HUES64 (cell line): Measurements from ENCODE around the gene DPP10.

Source experiments
- H3K27ac ChIP-seq: 2 replicates; pipeline ENCODE4 v1.7.0; 2013; ENCODE audit warnings: low read depth, low read length, inconsistent platforms
- H3K27me3 ChIP-seq: 2 replicates; pipeline ENCODE4 v1.6.1; 2013; ENCODE audit warnings: mild to moderate bottlenecking, low read length; ENCODE audit not compliant: insufficient read depth
- H3K36me3 ChIP-seq: 2 replicates; pipeline ENCODE4 v1.6.1; 2013; ENCODE audit warnings: mild to moderate bottlenecking, low read length; ENCODE audit not compliant: insufficient read depth
- H3K4me1 ChIP-seq: 2 replicates; pipeline ENCODE4 v1.6.1; 2013; ENCODE audit warnings: mild to moderate bottlenecking, low read length, moderate library complexity; ENCODE audit not compliant: insufficient read depth
- H3K4me3 ChIP-seq: 2 replicates; pipeline ENCODE4 v1.5.1; 2013; ENCODE audit warnings: mild to moderate bottlenecking, low read length, moderate library complexity
- H3K9ac ChIP-seq: 2 replicates; pipeline ENCODE4 v1.6.1; 2013; ENCODE audit warnings: mild to moderate bottlenecking, low read depth, low read length
- H3K9me3 ChIP-seq: 2 replicates; pipeline ENCODE4 v1.6.1; 2013; ENCODE audit warnings: low read depth, low read length; ENCODE audit not compliant: insufficient read depth
- WGBS: fragments of 150-250, 120-280 bp; methylation state at CpG from one replicate; pipeline ENCODE4 v1.1.7; 2013; ENCODE audit warnings: missing lambda C conversion rate; 5-methylcytosine and 5-hydroxymethylcytosine counted together

Gene DPP10

DNA sequence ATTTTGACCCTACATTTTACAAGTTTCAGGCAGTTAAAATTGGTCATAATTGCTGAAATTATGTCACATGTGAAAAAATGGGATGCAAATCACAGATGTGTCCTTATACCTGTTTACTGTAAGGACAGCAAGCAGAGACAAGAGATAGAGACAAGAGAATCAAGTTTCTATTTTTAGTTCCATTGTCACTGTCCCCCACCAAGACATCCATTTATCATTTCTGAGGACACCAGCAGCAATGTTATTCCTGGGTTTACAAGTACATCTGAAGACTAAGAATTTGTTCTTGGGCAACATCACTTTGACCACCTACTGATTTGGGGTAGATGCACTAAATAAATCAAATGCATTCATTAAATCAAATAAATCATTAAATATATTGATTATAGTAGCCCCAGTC, 1111.7 kb downstream of the DPP10 start:
- H3K9ac ChIP-seq, result no peak overlapping the region
- H3K27ac ChIP-seq, result no peak overlapping the region
- H3K9me3 ChIP-seq, result no peaks in the 10 kb centered on the region
- H3K36me3 ChIP-seq, result no peaks in the 10 kb centered on the region
- peaks cover 11% of the 10 kb centered on the region for H3K4me1 ChIP-seq
- no peak overlapping the region for H3K4me3 ChIP-seq
- H3K27me3 ChIP-seq, result no peaks in the 10 kb centered on the region

DNA sequence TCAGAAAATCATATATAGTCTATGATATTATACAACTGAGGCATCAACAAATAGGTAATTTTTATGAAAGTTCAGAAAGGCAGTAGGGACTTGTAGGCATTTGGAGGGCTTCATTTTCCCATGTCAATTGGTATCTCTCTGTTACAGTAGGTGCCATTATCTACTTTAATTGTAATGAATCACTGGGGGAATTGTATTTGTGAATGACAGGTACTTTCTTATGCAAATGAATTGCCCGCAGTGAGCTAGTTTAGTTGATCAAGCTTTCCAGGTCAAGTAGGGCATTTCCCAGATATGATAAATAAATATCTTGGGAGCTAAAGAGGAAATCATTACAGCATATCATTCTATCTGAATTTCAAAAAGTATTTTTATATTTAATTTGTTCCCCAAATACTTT, 1116.3 kb downstream of the DPP10 start:
- Histone ChIP-seq H3K36me3 (no peaks in the 10 kb centered on the region), H3K9me3 (no peaks in the 10 kb centered on the region), H3K4me1 (peaks cover 22% of the 10 kb centered on the region), H3K4me3 (no peak overlapping the region), H3K9ac (no peak overlapping the region), H3K27ac (no peak overlapping the region), H3K27me3 (no peaks in the 10 kb centered on the region)
- 8% methylated on average over 1 of the region's 1 CpG for WGBS

DNA sequence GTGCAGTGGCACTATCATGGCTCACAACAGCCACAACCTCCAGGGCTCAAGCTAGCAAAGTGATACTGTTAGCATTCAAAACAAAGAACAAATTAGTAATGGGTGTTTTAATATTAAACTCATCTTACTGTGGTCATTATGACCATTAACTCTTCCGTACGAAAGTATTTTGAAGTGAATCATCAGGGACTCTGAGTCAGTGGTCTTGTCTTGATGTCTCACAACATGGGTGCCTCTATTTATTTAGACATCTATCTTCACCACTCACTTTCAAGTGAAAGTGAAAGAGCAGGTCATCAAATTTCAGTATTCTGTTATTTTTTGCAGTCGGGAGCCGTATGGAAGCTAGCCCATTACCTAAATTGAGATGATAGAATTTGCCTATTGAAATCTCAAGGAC, 1118.2 kb downstream of the DPP10 start:
- WGBS, result 98% methylated on average over 4 of the region's 4 CpGs

DNA sequence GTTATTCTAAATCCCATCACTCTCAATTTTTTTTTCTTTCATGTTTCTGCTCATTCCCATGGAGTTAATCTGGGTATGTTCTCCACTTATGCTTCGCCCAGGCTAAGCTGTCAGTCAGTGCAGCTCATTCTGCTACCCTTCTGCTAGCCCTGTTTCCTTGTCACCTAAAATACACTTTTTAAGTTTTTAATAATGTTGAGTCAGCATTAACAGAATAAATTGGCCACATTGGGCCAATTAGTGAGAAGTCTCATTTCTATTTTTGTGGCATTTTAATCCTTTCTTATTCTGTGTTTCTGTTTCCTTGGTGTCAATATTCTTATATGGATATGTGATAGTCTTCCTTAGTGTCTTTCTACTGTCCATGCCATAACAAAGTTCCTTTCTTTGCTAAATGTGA, 1126.2 kb downstream of the DPP10 start:
- 96% methylated on average over 1 of the region's 1 CpG for WGBS
- no peaks in the 10 kb centered on the region for H3K36me3 ChIP-seq
- H3K4me1 ChIP-seq, result no peaks in the 10 kb centered on the region
- H3K9me3 ChIP-seq, result no peaks in the 10 kb centered on the region
- no peak overlapping the region for H3K27ac ChIP-seq
- no peak overlapping the region for H3K4me3 ChIP-seq
- no peak overlapping the region for H3K9ac ChIP-seq
- H3K27me3 ChIP-seq, result no peaks in the 10 kb centered on the region

More for the DNA sequence above, 1118.2 kb downstream of the DPP10 start:
- H3K27ac ChIP-seq, result no peak overlapping the region
- H3K27me3 ChIP-seq, result no peaks in the 10 kb centered on the region
- H3K36me3 ChIP-seq, result no peaks in the 10 kb centered on the region
- no peak overlapping the region for H3K9ac ChIP-seq
- H3K9me3 ChIP-seq, result no peaks in the 10 kb centered on the region
- H3K4me3 ChIP-seq, result no peak overlapping the region
- H3K4me1 ChIP-seq, result peaks cover 22% of the 10 kb centered on the region

DNA sequence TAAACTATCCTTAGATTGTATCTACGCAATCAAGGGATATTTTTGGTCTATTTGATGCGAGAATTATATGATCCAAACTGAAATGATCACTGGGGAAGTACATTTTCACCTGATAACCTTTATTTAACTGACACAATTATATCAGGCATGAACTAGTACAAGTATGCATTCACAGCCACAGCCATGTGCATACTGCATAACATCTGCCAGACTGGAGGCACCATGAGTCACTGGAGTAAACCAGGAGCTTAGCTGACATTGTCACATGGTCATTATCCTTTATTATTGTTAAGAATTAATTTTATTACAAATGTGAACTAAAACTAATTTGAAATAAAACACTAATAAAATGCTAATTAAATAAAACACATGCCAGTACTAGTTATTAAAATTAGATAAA, 1127.1 kb downstream of the DPP10 start:
- H3K9me3 ChIP-seq, result no peaks in the 10 kb centered on the region
- no peaks in the 10 kb centered on the region for H3K4me1 ChIP-seq
- no peak overlapping the region for H3K4me3 ChIP-seq
- no peaks in the 10 kb centered on the region for H3K36me3 ChIP-seq
- no peak overlapping the region for H3K27ac ChIP-seq
- 100% methylated on average over 2 of the region's 2 CpGs for WGBS
- H3K27me3 ChIP-seq, result no peaks in the 10 kb centered on the region
- no peak overlapping the region for H3K9ac ChIP-seq

- Histone ChIP-seq H3K27me3 (no peaks in the 10 kb centered on the region), H3K27ac (no peak overlapping the region), H3K9me3 (no peaks in the 10 kb centered on the region), H3K9ac (no peak overlapping the region), H3K4me3 (no peak overlapping the region), H3K36me3 (no peaks in the 10 kb centered on the region), H3K4me1 (no peaks in the 10 kb centered on the region)
Observed at GRCh38 chr2:115572746-115573145, 1130.3 kb downstream of the DPP10 start.

- H3K27me3 ChIP-seq, result no peaks in the 10 kb centered on the region
- no peak overlapping the region for H3K27ac ChIP-seq
- no peaks in the 10 kb centered on the region for H3K36me3 ChIP-seq
- WGBS, result 94% methylated on average over 4 of the region's 4 CpGs
- H3K9me3 ChIP-seq, result no peaks in the 10 kb centered on the region
- no peak overlapping the region for H3K4me3 ChIP-seq
- H3K4me1 ChIP-seq, result no peaks in the 10 kb centered on the region
- no peak overlapping the region for H3K9ac ChIP-seq
Observed at GRCh38 chr2:115573756-115574155, 1131.3 kb downstream of the DPP10 start.

DNA sequence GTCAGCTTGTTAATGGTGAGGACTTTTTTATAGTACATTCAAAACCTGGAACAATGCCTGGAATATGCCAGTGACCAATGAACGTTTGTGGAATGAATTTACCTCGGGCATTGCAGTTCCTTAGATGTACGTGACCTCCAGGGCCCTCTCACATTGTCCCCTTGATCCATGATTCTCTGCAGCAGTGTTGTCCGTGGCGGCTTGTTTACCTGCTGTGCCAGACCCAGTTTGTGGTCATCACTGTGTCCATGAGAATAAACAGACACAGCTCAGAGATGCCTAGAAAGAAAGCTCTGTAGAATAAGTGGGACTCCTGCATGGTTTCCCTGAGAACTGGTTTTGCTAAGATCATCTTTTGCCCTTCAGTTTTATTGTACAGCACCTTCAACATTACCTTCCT, 1132.2 kb downstream of the DPP10 start:
- Histone ChIP-seq H3K9me3 (no peaks in the 10 kb centered on the region), H3K27me3 (no peaks in the 10 kb centered on the region), H3K9ac (no peak overlapping the region), H3K4me3 (no peak overlapping the region), H3K36me3 (no peaks in the 10 kb centered on the region), H3K27ac (no peak overlapping the region), H3K4me1 (no peaks in the 10 kb centered on the region)
- 91% methylated on average over 5 of the region's 5 CpGs for WGBS

DNA sequence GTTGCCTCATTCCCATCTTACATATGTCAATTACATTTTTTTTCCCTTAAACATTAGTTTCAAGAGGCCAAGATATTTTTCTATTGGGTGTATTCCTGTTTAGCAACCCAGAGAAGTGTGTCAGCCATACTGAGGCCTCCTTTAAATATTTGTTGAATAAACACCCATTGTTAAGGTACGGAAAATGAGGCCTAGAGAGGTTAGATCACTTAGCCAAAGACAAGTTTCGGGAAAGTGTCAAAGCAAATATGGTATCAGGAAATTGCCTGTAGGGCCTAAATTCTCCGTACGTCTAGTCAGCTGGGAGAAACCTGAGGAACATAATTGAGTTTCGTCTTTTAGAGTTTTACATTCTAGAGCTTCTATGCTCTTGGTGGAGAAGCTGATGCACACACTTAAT, 1138.3 kb downstream of the DPP10 start:
- 93% methylated on average over 5 of the region's 5 CpGs for WGBS
- H3K9me3 ChIP-seq, result no peaks in the 10 kb centered on the region
- H3K27me3 ChIP-seq, result no peaks in the 10 kb centered on the region
- H3K27ac ChIP-seq, result no peak overlapping the region
- H3K4me1 ChIP-seq, result no peaks in the 10 kb centered on the region; the same call in 1 of the 2 replicates
- no peak overlapping the region for H3K9ac ChIP-seq
- no peak overlapping the region for H3K4me3 ChIP-seq
- H3K36me3 ChIP-seq, result no peaks in the 10 kb centered on the region

GRCh38 chr2:115584507-115584906, 1142.1 kb downstream of the DPP10 start:
- no peak overlapping the region for H3K9ac ChIP-seq
- H3K4me3 ChIP-seq, result no peak overlapping the region
- no peaks in the 10 kb centered on the region; the same call in 1 of the 2 replicates for H3K4me1 ChIP-seq
- no peaks in the 10 kb centered on the region for H3K9me3 ChIP-seq
- H3K27me3 ChIP-seq, result no peaks in the 10 kb centered on the region
- no peak overlapping the region for H3K27ac ChIP-seq
- H3K36me3 ChIP-seq, result no peaks in the 10 kb centered on the region
- 90% methylated on average over 2 of the region's 2 CpGs for WGBS

GRCh38 chr2:115596659-115597375, 1154.4 kb downstream of the DPP10 start:
- H3K9ac ChIP-seq, result peak overlapping the region; percentile 66
- H3K27ac ChIP-seq, result peak overlapping the region; percentile 90
- peaks cover 54% of the 10 kb centered on the region for H3K4me1 ChIP-seq
- WGBS, result 9% methylated on average over 2 of the region's 3 CpGs
- H3K9me3 ChIP-seq, result peaks cover 15% of the 10 kb centered on the region
- H3K27me3 ChIP-seq, result no peaks in the 10 kb centered on the region
- H3K36me3 ChIP-seq, result peaks cover 5% of the 10 kb centered on the region; the same call in 1 of the 2 replicates
- peak overlapping the region; percentile 30 for H3K4me3 ChIP-seq

DNA sequence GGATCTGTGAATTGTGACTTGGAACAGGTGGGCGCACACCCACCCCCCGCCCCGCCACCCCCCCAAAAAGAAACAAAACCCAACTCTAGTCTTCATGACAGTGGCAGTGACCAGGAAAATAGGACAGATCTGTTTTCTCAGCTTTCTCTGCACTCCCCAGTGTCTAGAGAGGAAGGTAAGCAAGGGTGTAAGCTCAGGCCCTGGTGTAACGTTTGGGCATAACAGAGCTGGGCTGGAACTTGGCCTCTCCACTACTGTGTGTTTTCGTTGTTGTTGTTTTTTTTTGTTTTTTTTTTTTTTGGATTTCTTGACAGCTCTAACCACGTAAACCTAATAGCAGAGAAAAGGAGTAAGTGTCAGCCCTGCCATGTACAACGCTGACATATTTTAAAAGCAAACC, 1160.8 kb downstream of the DPP10 start:
- 86% methylated on average over 4 of the region's 7 CpGs for WGBS
- no peaks in the 10 kb centered on the region for H3K36me3 ChIP-seq
- no peak overlapping the region for H3K4me3 ChIP-seq
- H3K27me3 ChIP-seq, result no peaks in the 10 kb centered on the region
- peaks cover 35% of the 10 kb centered on the region for H3K4me1 ChIP-seq
- no peaks in the 10 kb centered on the region for H3K9me3 ChIP-seq
- H3K27ac ChIP-seq, result no peak overlapping the region
- no peak overlapping the region for H3K9ac ChIP-seq
